ENCODE results near the gene CCDC85A. TPM values are rescaled to one million over a fixed set of nuclear protein-coding genes. Genes with fewer than 3 reads are reported as not detected.

CCDC85A gene
- total RNA-seq, 4 donors from 2014 or later, result 2.8 to 12.2 (median 5.4) TPM

DNA sequence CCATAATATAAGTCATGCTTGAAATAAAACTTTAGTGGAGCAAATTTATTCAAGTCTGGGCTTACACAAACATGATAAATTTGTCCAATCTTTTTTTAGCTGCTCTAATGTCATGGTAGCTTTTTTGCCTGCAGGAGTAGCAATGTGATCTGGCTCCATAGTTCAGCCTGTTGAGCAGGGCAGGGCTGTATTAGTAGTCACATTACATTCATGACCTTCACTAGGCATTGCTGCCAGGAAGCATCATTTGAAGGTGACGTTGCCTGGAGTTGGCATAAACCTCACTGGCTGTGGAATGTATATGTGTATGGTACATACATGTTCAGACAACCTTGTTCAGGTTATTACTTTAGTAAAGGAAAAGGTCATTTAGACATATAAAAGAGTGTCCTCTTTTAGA lies 76.6 kb downstream of the CCDC85A start:
- TF ChIP-seq, protein P1, sequence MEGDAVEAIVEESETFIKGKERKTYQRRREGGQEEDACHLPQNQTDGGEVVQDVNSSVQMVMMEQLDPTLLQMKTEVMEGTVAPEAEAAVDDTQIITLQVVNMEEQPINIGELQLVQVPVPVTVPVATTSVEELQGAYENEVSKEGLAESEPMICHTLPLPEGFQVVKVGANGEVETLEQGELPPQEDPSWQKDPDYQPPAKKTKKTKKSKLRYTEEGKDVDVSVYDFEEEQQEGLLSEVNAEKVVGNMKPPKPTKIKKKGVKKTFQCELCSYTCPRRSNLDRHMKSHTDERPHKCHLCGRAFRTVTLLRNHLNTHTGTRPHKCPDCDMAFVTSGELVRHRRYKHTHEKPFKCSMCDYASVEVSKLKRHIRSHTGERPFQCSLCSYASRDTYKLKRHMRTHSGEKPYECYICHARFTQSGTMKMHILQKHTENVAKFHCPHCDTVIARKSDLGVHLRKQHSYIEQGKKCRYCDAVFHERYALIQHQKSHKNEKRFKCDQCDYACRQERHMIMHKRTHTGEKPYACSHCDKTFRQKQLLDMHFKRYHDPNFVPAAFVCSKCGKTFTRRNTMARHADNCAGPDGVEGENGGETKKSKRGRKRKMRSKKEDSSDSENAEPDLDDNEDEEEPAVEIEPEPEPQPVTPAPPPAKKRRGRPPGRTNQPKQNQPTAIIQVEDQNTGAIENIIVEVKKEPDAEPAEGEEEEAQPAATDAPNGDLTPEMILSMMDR (IDR thresholded peaks at IDR 0.05), result no peak
- TF ChIP-seq EP300 (IDR thresholded peaks at IDR 0.05) (no peak), POLR2A (IDR thresholded peaks at IDR 0.05) (no peak)
- no peak for DNase-seq (ENCODE audit: low spot score in 2 of 2)
- 47 to 52% methylated on average over 1 of the region's 1 CpG for WGBS, 2 donors

DNA sequence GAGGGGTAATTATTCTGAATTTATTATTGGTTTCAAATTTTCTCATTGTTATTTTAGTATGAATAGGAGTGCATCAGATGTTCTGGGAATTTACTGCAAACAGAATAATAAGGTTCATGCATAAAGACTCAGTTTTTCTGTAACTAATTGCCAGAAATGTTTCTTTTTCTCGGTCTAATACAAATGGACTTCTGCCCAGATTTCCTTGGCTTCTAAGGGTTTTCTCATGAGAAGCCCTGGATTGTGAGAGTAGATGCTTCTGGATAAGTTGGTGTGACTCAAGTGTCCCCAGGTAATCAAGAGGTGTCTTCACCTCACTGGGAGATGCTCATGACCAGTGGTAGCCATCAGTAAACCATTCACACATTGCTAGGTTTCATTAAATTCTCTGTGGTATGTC lies 78.5 kb downstream of the CCDC85A start:
- DNase-seq (ENCODE audit: low spot score in 2 of 2), result no peak
- Histone ChIP-seq H3K27me3 (no peaks in the 10 kb centered on the region), H3K9me3 (no peaks in the 10 kb centered on the region), H3K4me3 (no peak overlapping the region), H3K36me3 (no peaks in the 10 kb centered on the region), H3K4me1 (no peaks in the 10 kb centered on the region), H3K27ac (no peak overlapping the region)
- no peak for TF ChIP-seq POLR2A (IDR thresholded peaks at IDR 0.05)
- no peak for TF ChIP-seq EP300 (IDR thresholded peaks at IDR 0.05)
- WGBS, 2 donors, result 65 to 82% methylated on average over 1 of the region's 1 CpG

More for the DNA sequence above, 76.6 kb downstream of the CCDC85A start:
- H3K27me3 ChIP-seq, result no peaks in the 10 kb centered on the region
- no peaks in the 10 kb centered on the region for H3K36me3 ChIP-seq
- no peaks in the 10 kb centered on the region for H3K4me1 ChIP-seq
- H3K9me3 ChIP-seq, result no peaks in the 10 kb centered on the region
- H3K27ac ChIP-seq, result no peak overlapping the region
- no peak overlapping the region for H3K4me3 ChIP-seq

DNA sequence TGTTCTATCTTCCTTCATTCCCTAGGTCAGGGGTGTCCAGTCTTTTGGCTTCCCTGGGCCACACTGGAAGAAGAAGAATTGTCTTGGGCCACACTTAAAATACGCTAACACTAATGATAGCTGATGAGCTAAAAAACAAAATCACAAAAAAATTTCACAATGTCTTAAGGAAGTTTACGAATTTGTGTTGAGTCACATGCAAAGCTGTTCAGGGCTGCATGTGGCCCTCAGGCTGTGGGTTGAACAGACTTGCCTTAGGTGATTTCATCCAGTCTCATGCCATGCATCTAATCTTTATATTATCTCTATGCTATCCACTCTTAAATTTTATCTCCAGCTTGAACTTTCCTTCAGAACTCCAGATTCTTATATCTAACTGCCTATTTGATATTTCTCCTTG lies 80.1 kb downstream of the CCDC85A start:
- Histone ChIP-seq H3K9me3 (no peaks in the 10 kb centered on the region), H3K27me3 (no peaks in the 10 kb centered on the region), H3K4me1 (no peaks in the 10 kb centered on the region), H3K27ac (no peak overlapping the region), H3K36me3 (no peaks in the 10 kb centered on the region), H3K4me3 (no peak overlapping the region)
- TF ChIP-seq POLR2A (IDR thresholded peaks at IDR 0.05) (no peak), EP300 (IDR thresholded peaks at IDR 0.05) (no peak)
- TF ChIP-seq, protein P1 (IDR thresholded peaks at IDR 0.05), result no peak
- WGBS, 2 donors, result 91 to 92% methylated on average over 2 of the region's 2 CpGs
- no peak for DNase-seq (ENCODE audit: low spot score in 2 of 2)

DNA sequence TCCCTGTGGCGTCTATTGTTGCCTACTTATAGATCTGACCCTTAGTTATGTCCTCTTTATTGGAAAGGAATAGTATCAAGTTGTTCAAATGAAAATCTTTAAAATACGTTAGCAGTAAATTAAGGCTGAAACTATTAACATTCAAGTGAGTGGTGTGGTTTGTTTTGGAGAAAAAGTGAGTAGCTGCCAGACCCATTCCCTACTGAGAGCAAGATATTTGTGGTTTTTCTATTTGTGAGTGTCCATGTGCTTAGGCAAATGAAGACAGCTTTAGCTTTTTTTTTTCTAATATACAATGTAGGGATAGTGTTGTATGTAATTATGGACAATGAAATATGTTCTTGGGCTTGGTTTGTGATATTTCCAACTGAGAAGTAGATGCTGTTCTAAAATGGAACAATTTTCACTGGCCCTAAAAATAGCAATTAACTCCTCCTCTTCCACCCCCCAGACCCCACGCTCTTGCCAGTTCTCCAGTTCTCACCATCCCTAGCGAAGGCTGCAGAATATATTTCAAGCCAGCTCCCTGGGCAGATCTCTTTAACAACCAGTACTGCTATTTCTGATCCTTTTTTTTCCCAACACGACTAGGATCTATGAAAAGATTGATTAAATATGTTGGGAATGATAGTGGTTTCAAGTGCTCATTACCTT lies 83.1 kb downstream of the CCDC85A start:
- 74 to 84% methylated on average over 5 of the region's 5 CpGs for WGBS, 2 donors
- Histone ChIP-seq H3K27ac (no peak overlapping the region), H3K36me3 (no peaks in the 10 kb centered on the region), H3K27me3 (no peaks in the 10 kb centered on the region), H3K4me1 (no peaks in the 10 kb centered on the region), H3K4me3 (no peak overlapping the region), H3K9me3 (no peaks in the 10 kb centered on the region)
- DNase-seq (ENCODE audit: low spot score in 2 of 2), result no peak
- no peak for TF ChIP-seq POLR2A (IDR thresholded peaks at IDR 0.05)
- TF ChIP-seq, protein P1 (IDR thresholded peaks at IDR 0.05), result no peak
- TF ChIP-seq EP300 (IDR thresholded peaks at IDR 0.05), result no peak

DNA sequence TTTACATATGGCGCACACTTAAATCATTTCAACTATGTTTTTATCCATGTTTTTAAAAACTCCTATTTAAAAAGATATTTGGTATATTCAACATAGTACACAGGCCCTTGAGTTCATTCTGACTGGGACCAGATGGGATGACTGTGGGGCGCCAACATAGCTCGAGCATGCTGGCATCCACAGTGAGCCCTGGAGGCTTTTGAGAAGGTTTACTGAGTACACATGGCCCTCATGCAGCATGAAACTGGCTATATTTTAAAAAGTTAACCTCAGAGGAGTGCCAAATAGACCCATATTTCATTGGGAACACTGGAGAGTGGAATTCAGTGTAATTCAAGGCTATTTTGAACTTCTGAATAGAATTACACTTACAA lies 83.6 kb downstream of the CCDC85A start:
- no peak for DNase-seq (ENCODE audit: low spot score in 2 of 2)
- 85 to 94% methylated on average over 3 of the region's 3 CpGs for WGBS, 2 donors
- H3K4me1 ChIP-seq, result no peaks in the 10 kb centered on the region
- H3K27ac ChIP-seq, result no peak overlapping the region
- H3K27me3 ChIP-seq, result no peaks in the 10 kb centered on the region
- TF ChIP-seq POLR2A (IDR thresholded peaks at IDR 0.05) (no peak), EP300 (IDR thresholded peaks at IDR 0.05) (no peak)
- TF ChIP-seq, protein P1 (IDR thresholded peaks at IDR 0.05), result no peak
- H3K4me3 ChIP-seq, result no peak overlapping the region
- no peaks in the 10 kb centered on the region for H3K9me3 ChIP-seq
- H3K36me3 ChIP-seq, result no peaks in the 10 kb centered on the region

Data from tibial nerve (tissue), 4 donors.